Neuronal stem cell (in vitro differentiated cells): ENCODE data around the gene PSMB1.

ENCODE experiments used
- DNase-seq: peaks from one replicate; pipeline ENCODE4 v3.0.0-alpha.2; 2013; ENCODE audit warnings: low spot score
- H2AFZ ChIP-seq: one replicate; pipeline ENCODE4 v1.6.1; 2013; ENCODE audit warnings: mild to moderate bottlenecking, low read length, inconsistent platforms
- H2AK5ac ChIP-seq: 2 replicates; pipeline ENCODE4 v1.6.1; 2013; ENCODE audit warnings: low read depth, mild to moderate bottlenecking, inconsistent platforms, low read length, moderate library complexity, mixed read lengths
- H2BK120ac ChIP-seq: 2 replicates; pipeline ENCODE4 v1.6.1; 2013; ENCODE audit warnings: low read depth, mild to moderate bottlenecking, inconsistent platforms, low read length, moderate library complexity, mixed read lengths
- H2BK12ac ChIP-seq: one replicate; pipeline ENCODE4 v1.6.1; 2013; ENCODE audit warnings: low read length, inconsistent platforms
- H2BK15ac ChIP-seq: 2 replicates; pipeline ENCODE4 v1.6.1; 2013; ENCODE audit warnings: mild to moderate bottlenecking, low read length, inconsistent platforms, mixed read lengths
- H2BK5ac ChIP-seq: one replicate; pipeline ENCODE4 v1.6.1; 2013; ENCODE audit warnings: inconsistent platforms, mild to moderate bottlenecking, low read length, moderate library complexity
- H3K14ac ChIP-seq: one replicate; pipeline ENCODE4 v1.6.1; 2013; ENCODE audit warnings: low read length, inconsistent platforms
- H3K18ac ChIP-seq: 2 replicates; pipeline ENCODE4 v1.6.1; 2013; ENCODE audit warnings: low read length, inconsistent platforms
- H3K23ac ChIP-seq: 2 replicates; pipeline ENCODE4 v1.6.1; 2013; ENCODE audit warnings: low read depth, mild to moderate bottlenecking, mixed read lengths, low read length, inconsistent platforms; ENCODE audit not compliant: poor library complexity
- H3K27ac ChIP-seq: replicated peaks from 3 replicates; pipeline ENCODE4 v1.5.1; 2013; ENCODE audit warnings: low read length, inconsistent platforms
- H3K27me3 ChIP-seq, 3 experiments: 2 replicates each; pipeline ENCODE4 v1.6.1; 2013; ENCODE audit warnings: low read length in 3 of 3, mild to moderate bottlenecking in 2 of 3, inconsistent platforms in 1 of 3, low read depth in 1 of 3, mixed read lengths in 1 of 3, moderate library complexity in 1 of 3; ENCODE audit not compliant: control insufficient read depth in 3 of 3, insufficient read depth in 3 of 3
- H3K36me3 ChIP-seq, 2 donors: replicated peaks in 1 of 2; 2 replicates each; pipeline ENCODE4 v1.6.1; 2013; ENCODE audit warnings: low read length in 2 of 2; ENCODE audit not compliant: control insufficient read depth in 2 of 2, insufficient read depth in 2 of 2
- H3K4ac ChIP-seq: 2 replicates; pipeline ENCODE4 v1.6.1; 2013; ENCODE audit warnings: inconsistent platforms, mild to moderate bottlenecking, low read length, moderate library complexity
- H3K4me1 ChIP-seq, 2 donors: 1 replicate in 1 of 2; 2 replicates in 1 of 2; pipeline ENCODE4 v1.6.1; 2013; ENCODE audit warnings: low read length in 2 of 2, low read depth in 1 of 2; ENCODE audit not compliant: control insufficient read depth in 2 of 2, insufficient read depth in 1 of 2
- H3K4me2 ChIP-seq: one replicate; pipeline ENCODE4 v1.6.1; 2013; ENCODE audit warnings: mild to moderate bottlenecking, low read length, inconsistent platforms; ENCODE audit not compliant: insufficient read depth, poor library complexity, severe bottlenecking
- H3K4me3 ChIP-seq, 2 donors: 2 replicates each; pipeline ENCODE4 v1.5.1; 2013; ENCODE audit warnings: low read length in 2 of 2, mild to moderate bottlenecking in 2 of 2, inconsistent platforms in 1 of 2, moderate library complexity in 1 of 2
- H3K79me1 ChIP-seq: one replicate; pipeline ENCODE4 v1.6.1; 2013; ENCODE audit warnings: low read depth, mild to moderate bottlenecking, inconsistent platforms, low read length, moderate library complexity
- H3K9ac ChIP-seq: one replicate; pipeline ENCODE4 v1.6.1; 2013; ENCODE audit warnings: mild to moderate bottlenecking, low read depth, low read length, inconsistent platforms; ENCODE audit not compliant: poor library complexity
- H3K9me3 ChIP-seq, 2 donors: replicated peaks in 1 of 2; 2 replicates each; pipeline versions ENCODE3 to v1.6.1; 2013; ENCODE audit warnings: low read length in 2 of 2, mild to moderate bottlenecking in 2 of 2, inconsistent platforms in 1 of 2, low read depth in 1 of 2, mixed read lengths in 1 of 2, moderate library complexity in 1 of 2; ENCODE audit not compliant: control insufficient read depth in 2 of 2, insufficient read depth in 1 of 2
- H4K8ac ChIP-seq: one replicate; pipeline ENCODE4 v1.6.1; 2013; ENCODE audit warnings: low read depth, mild to moderate bottlenecking, inconsistent platforms, low read length, moderate library complexity
- H4K91ac ChIP-seq: one replicate; pipeline ENCODE4 v1.6.1; 2013; ENCODE audit warnings: low read length, low read depth, mild to moderate bottlenecking, inconsistent platforms; ENCODE audit not compliant: poor library complexity
- WGBS, 2 donors: extraction: QIAGEN DNeasy Blood & Tissue Kit; methylation state at CpG; one replicate each; pipeline ENCODE4 v1.1.7; 2013; ENCODE audit warnings: missing lambda C conversion rate in 2 of 2, mixed read lengths in 1 of 2; ENCODE audit not compliant: insufficient read length in 2 of 2, insufficient replicate concordance in 1 of 2; ENCODE audit errors: extremely low coverage in 2 of 2; 5-methylcytosine and 5-hydroxymethylcytosine counted together

Gene PSMB1

GRCh38 chr6:170555305-170555704 is 2.2 kb upstream of the PSMB1 start:
- Histone ChIP-seq H3K4me1 (peaks cover 3 to 15% of the 10 kb centered on the region in 2 donors), H2AK5ac (no peak overlapping the region), H3K9ac (no peak overlapping the region), H2AFZ (no peak overlapping the region), H3K18ac (no peak overlapping the region), H3K9me3 (no peaks in the 10 kb centered on the region), H3K4ac (no peak overlapping the region), H2BK15ac (no peak overlapping the region), H2BK5ac (no peak overlapping the region), H3K23ac (no peak overlapping the region), H4K8ac (no peak overlapping the region), H3K14ac (no peak overlapping the region), H2BK12ac (no peak overlapping the region), H3K79me1 (peaks cover 5% of the 10 kb centered on the region), H3K27me3 (no peaks in the 10 kb centered on the region), H3K4me2 (peak overlapping the region; percentile 46), H2BK120ac (no peak overlapping the region), H3K27ac (no peak overlapping the region), H4K91ac (no peak overlapping the region), H3K36me3 (peaks cover 2 to 51% of the 10 kb centered on the region in 2 donors), H3K4me3 (peak overlapping the region in 1 of 2 donors; percentile 71)
- no CpG with 5 or more reads among the region's 3 CpGs for WGBS, 2 donors
- DNase-seq: no peak

- WGBS, 2 donors: no CpG with 5 or more reads among the region's 7 CpGs
- no peak overlapping the region for H2AK5ac ChIP-seq
- no peak overlapping the region for H2BK15ac ChIP-seq
- H3K23ac ChIP-seq: no peak overlapping the region
- peaks cover 3 to 15% of the 10 kb centered on the region in 2 donors for H3K4me1 ChIP-seq
- H3K27ac ChIP-seq: no peak overlapping the region
- peak overlapping the region; percentile 82 for H2AFZ ChIP-seq
- H4K91ac ChIP-seq: no peak overlapping the region
- H3K18ac ChIP-seq: no peak overlapping the region
- H3K14ac ChIP-seq: no peak overlapping the region
- H2BK12ac ChIP-seq: no peak overlapping the region
- DNase-seq: peak; percentile 1
- no peaks in the 10 kb centered on the region for H3K9me3 ChIP-seq
- H3K79me1 ChIP-seq: peaks cover 5% of the 10 kb centered on the region
- peaks cover 2 to 51% of the 10 kb centered on the region in 2 donors for H3K36me3 ChIP-seq
- no peak overlapping the region for H3K4ac ChIP-seq
- H3K27me3 ChIP-seq: no peaks in the 10 kb centered on the region
- H2BK5ac ChIP-seq: peak overlapping the region; percentile 39
- peak overlapping the region; percentile 71 to 100 for H3K4me3 ChIP-seq
- H2BK120ac ChIP-seq: no peak overlapping the region
- H4K8ac ChIP-seq: peak overlapping the region; percentile 100
- H3K9ac ChIP-seq: peak overlapping the region; percentile 98
- peak overlapping the region; percentile 87 for H3K4me2 ChIP-seq
These were observed 1.7 kb upstream of the PSMB1 start for GRCh38 chr6:170554796-170555137.

GRCh38 chr6:170554013-170554795 is 1.1 kb upstream of the PSMB1 start, which contains the start of gene TBP:
Gene TBP, plus strand, starts transcription at chr6:170554369. Its CDS starts 2,661 bp downstream, at chr6:170557030.
- peak; percentile 97 for DNase-seq
- no peak within 1 kb of the TSS for H2BK12ac ChIP-seq
- H3K18ac ChIP-seq: peak within 1 kb of the TSS; percentile 76
- no peak within 1 kb of the TSS for H2AK5ac ChIP-seq
- peak within 1 kb of the TSS; percentile 98 for H3K9ac ChIP-seq
- peaks cover 5% of the 10 kb centered on the region for H3K79me1 ChIP-seq
- peak within 1 kb of the TSS; percentile 39 for H2BK5ac ChIP-seq
- peak within 1 kb of the TSS; percentile 82 for H2AFZ ChIP-seq
- H3K4me1 ChIP-seq: peaks cover 3 to 15% of the 10 kb centered on the region in 2 donors
- H2BK120ac ChIP-seq: no peak within 1 kb of the TSS
- H4K8ac ChIP-seq: peak within 1 kb of the TSS; percentile 100
- peak within 1 kb of the TSS; percentile 25 for H4K91ac ChIP-seq
- H3K36me3 ChIP-seq: peaks cover 2 to 51% of the 10 kb centered on the region in 2 donors
- no peak within 1 kb of the TSS for H3K4ac ChIP-seq
- WGBS, 2 donors: no CpG with 5 or more reads among the region's 51 CpGs
- H3K9me3 ChIP-seq: no peaks in the 10 kb centered on the region
- H3K27me3 ChIP-seq: no peaks in the 10 kb centered on the region
- peak within 1 kb of the TSS; percentile 77 for H3K14ac ChIP-seq
- no peak within 1 kb of the TSS for H2BK15ac ChIP-seq
- H3K27ac ChIP-seq: no peak within 1 kb of the TSS
- peak within 1 kb of the TSS; percentile 71 to 100 for H3K4me3 ChIP-seq
- H3K23ac ChIP-seq: peak within 1 kb of the TSS; percentile 97
- peak within 1 kb of the TSS; percentile 87 for H3K4me2 ChIP-seq

GRCh38 chr6:170553534-170554012 is 466 bp upstream of the PSMB1 start:
- H3K4me2 ChIP-seq: peak overlapping the region; percentile 79
- no peak overlapping the region for H2BK12ac ChIP-seq
- no peak overlapping the region for H2BK15ac ChIP-seq
- no peaks in the 10 kb centered on the region for H3K9me3 ChIP-seq
- H4K91ac ChIP-seq: no peak overlapping the region
- peaks cover 5% of the 10 kb centered on the region for H3K79me1 ChIP-seq
- no peak overlapping the region for H3K4ac ChIP-seq
- peak overlapping the region; percentile 82 for H2AFZ ChIP-seq
- no peak overlapping the region for H2BK5ac ChIP-seq
- no peak overlapping the region for H2AK5ac ChIP-seq
- H3K18ac ChIP-seq: no peak overlapping the region
- H4K8ac ChIP-seq: no peak overlapping the region
- H3K23ac ChIP-seq: no peak overlapping the region
- no peaks in the 10 kb centered on the region for H3K27me3 ChIP-seq
- no CpG with 5 or more reads among the region's 13 CpGs for WGBS, 2 donors
- peak overlapping the region; percentile 71 to 93 for H3K4me3 ChIP-seq
- no peak overlapping the region for H3K9ac ChIP-seq
- DNase-seq: no peak
- H3K36me3 ChIP-seq: peaks cover 2 to 51% of the 10 kb centered on the region in 2 donors
- H3K14ac ChIP-seq: no peak overlapping the region
- H2BK120ac ChIP-seq: no peak overlapping the region
- no peak overlapping the region for H3K27ac ChIP-seq
- peaks cover 3 to 15% of the 10 kb centered on the region in 2 donors for H3K4me1 ChIP-seq
